ENCODE results near the gene NR4A1. TPM values are rescaled to one million over a fixed set of nuclear protein-coding genes. Genes with fewer than 3 reads are reported as not detected.

The NR4A1 gene
- total and polyA plus RNA-seq, 2 of the 13 experiments (the other 11 are each of a cell fraction or from before 2014, with no cell fraction given) = 5.7 to 15.2 TPM

- TF ChIP-seq ETV5 (CRISPR knock-in tag; IDR thresholded peaks at IDR 0.05; ENCODE audit: borderline replicate concordance) (no peak; the same call in 1 of the 2 replicates), ZNF678 (CRISPR knock-in tag; IDR thresholded peaks at IDR 0.05) (no peak), FOXK1 (CRISPR knock-in tag; IDR thresholded peaks at IDR 0.05; ENCODE audit: borderline replicate concordance, low read depth) (no peak), FIP1L1 (IDR thresholded peaks at IDR 0.05; ENCODE audit: borderline replicate concordance, insufficient read depth, low read depth, low read length) (no peak), MTA1 (CRISPR knock-in tag; IDR thresholded peaks at IDR 0.05; ENCODE audit: borderline replicate concordance) (no peak), ZNF563 (CRISPR knock-in tag; IDR thresholded peaks at IDR 0.05) (peak; percentile 19; the same call in 1 of the 2 replicates), AKNA (CRISPR knock-in tag; IDR thresholded peaks at IDR 0.05; ENCODE audit: borderline replicate concordance) (no peak), ZNF556 (CRISPR knock-in tag; IDR thresholded peaks at IDR 0.05; ENCODE audit: borderline replicate concordance) (no peak; the same call in 1 of the 2 replicates), ZBTB33 (CRISPR knock-in tag; IDR thresholded peaks at IDR 0.05) (no peak), HOXA9 (CRISPR knock-in tag; IDR thresholded peaks at IDR 0.05; ENCODE audit: borderline replicate concordance) (no peak), ARNT (IDR thresholded peaks at IDR 0.05) (no peak), SALL2 (CRISPR knock-in tag; IDR thresholded peaks at IDR 0.05) (no peak), NFKB2 (CRISPR knock-in tag; IDR thresholded peaks at IDR 0.05; ENCODE audit: borderline replicate concordance) (no peak), ZNF446 (CRISPR knock-in tag; IDR thresholded peaks at IDR 0.05) (no peak), NR2F2 (IDR thresholded peaks at IDR 0.05; ENCODE audit: borderline replicate concordance, low read depth) (no peak), JUN (CRISPR knock-in tag; IDR thresholded peaks at IDR 0.05) (no peak), ZUFSP (CRISPR knock-in tag; IDR thresholded peaks at IDR 0.05; ENCODE audit: borderline replicate concordance) (no peak), KLF12 (CRISPR knock-in tag; IDR thresholded peaks at IDR 0.05; ENCODE audit: borderline replicate concordance) (no peak), MEF2D (CRISPR knock-in tag; IDR thresholded peaks at IDR 0.05) (no peak), RAD21 (CRISPR knock-in tag; IDR thresholded peaks at IDR 0.05) (no peak), ZSCAN25 (CRISPR knock-in tag; IDR thresholded peaks at IDR 0.05) (no peak), TSC22D2 (CRISPR knock-in tag; IDR thresholded peaks at IDR 0.05; ENCODE audit: borderline replicate concordance) (no peak)
Observed at GRCh38 chr12:52010152-52010622, 41.1 kb upstream of the NR4A1 start (continued).

Measured in HepG2 (cell line).